ENCODE data around the gene PIGQ.

DNA sequence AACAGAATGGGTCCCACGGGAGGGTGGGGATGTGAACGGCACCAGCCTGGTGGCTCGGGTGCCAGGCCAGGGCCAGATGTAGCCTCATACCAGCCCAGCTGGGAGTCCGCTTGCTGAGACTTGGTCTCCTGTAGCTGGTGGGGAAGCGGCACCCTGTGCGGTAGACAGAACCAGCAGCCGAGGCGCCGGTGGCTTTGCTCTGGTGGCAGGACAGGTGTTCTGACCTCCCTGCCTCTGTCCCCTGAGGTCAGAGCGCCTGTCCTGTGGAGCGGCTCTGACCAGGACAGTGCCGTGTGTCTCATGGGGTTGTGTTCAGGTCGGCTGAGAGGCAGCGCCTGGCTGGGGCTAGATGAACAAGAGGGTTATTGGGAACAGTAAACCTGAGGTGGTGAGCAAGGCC lies 40.2 kb downstream of the PIGQ start:
- TF ChIP-seq TEAD4 (IDR thresholded peaks at IDR 0.05; ENCODE audit: borderline replicate concordance, insufficient read depth) (no peak), POLR2AphosphoS5 (IDR thresholded peaks at IDR 0.05; ENCODE audit: low read depth, low read length) (no peak), RFX5 (IDR thresholded peaks at IDR 0.05; ENCODE audit: low read length) (no peak), EZH2phosphoT487 (IDR thresholded peaks at IDR 0.05; ENCODE audit: borderline replicate concordance, low read depth) (no peak), REST (IDR thresholded peaks at IDR 0.05; ENCODE audit: low read depth, low read length) (no peak), ELF1 (IDR thresholded peaks at IDR 0.05) (no peak), JUND (IDR thresholded peaks at IDR 0.05) (no peak), SIN3A (IDR thresholded peaks at IDR 0.05; ENCODE audit: borderline replicate concordance, low read depth, low read length) (no peak), NRF1 (IDR thresholded peaks at IDR 0.05; ENCODE audit: low read depth, low read length) (no peak), TAF1 (IDR thresholded peaks at IDR 0.05; ENCODE audit: borderline replicate concordance, low read depth, low read length) (no peak), TCF12 (IDR thresholded peaks at IDR 0.05) (no peak)
- TF ChIP-seq, protein P1, sequence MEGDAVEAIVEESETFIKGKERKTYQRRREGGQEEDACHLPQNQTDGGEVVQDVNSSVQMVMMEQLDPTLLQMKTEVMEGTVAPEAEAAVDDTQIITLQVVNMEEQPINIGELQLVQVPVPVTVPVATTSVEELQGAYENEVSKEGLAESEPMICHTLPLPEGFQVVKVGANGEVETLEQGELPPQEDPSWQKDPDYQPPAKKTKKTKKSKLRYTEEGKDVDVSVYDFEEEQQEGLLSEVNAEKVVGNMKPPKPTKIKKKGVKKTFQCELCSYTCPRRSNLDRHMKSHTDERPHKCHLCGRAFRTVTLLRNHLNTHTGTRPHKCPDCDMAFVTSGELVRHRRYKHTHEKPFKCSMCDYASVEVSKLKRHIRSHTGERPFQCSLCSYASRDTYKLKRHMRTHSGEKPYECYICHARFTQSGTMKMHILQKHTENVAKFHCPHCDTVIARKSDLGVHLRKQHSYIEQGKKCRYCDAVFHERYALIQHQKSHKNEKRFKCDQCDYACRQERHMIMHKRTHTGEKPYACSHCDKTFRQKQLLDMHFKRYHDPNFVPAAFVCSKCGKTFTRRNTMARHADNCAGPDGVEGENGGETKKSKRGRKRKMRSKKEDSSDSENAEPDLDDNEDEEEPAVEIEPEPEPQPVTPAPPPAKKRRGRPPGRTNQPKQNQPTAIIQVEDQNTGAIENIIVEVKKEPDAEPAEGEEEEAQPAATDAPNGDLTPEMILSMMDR (IDR thresholded peaks at IDR 0.05) = no peak
- TF ChIP-seq, protein P2, sequence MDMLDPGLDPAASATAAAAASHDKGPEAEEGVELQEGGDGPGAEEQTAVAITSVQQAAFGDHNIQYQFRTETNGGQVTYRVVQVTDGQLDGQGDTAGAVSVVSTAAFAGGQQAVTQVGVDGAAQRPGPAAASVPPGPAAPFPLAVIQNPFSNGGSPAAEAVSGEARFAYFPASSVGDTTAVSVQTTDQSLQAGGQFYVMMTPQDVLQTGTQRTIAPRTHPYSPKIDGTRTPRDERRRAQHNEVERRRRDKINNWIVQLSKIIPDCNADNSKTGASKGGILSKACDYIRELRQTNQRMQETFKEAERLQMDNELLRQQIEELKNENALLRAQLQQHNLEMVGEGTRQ (IDR thresholded peaks at IDR 0.05; ENCODE audit: borderline replicate concordance, low read depth, low read length) = no peak
- TF ChIP-seq, protein P3, sequence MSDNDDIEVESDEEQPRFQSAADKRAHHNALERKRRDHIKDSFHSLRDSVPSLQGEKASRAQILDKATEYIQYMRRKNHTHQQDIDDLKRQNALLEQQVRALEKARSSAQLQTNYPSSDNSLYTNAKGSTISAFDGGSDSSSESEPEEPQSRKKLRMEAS (IDR thresholded peaks at IDR 0.05; ENCODE audit: low read depth) = no peak
